GM19463 (cell line): ENCODE measurements around the gene ZMYND15.
A peak's percentile ranks its signal among the peaks of the same experiment; 100 is the strongest.

ENCODE experiments used
- ATAC-seq: cut with Tn5 transposase; IDR thresholded peaks from one replicate; pipeline ENCODE4 v1.9.1; 2021; ENCODE audit warnings: mild to moderate bottlenecking, moderate library complexity; ENCODE audit not compliant: unreplicated experiment

The ZMYND15 gene

GRCh38 chr17:4785311-4786105 lies 45.9 kb downstream of the ZMYND15 start:
- no peak for ATAC-seq

GRCh38 chr17:4786106-4786511 lies 46.5 kb downstream of the ZMYND15 start, which contains the start of gene VMO1:
TSS of gene VMO1 (minus strand) at chr17:4786364. CDS start at chr17:4786352, 12 bp downstream.
- ATAC-seq = no peak

GRCh38 chr17:4786516-4786915 lies 46.9 kb downstream of the ZMYND15 start:
- ATAC-seq = no peak

- no peak for ATAC-seq
Measured at GRCh38 chr17:4788159-4788806, 48.6 kb downstream of the ZMYND15 start.

- no peak for ATAC-seq
Measured at GRCh38 chr17:4788807-4789700, 49.4 kb downstream of the ZMYND15 start, which contains the start of gene GLTPD2. TSS of gene GLTPD2 (plus strand) at chr17:4788964. CDS start at chr17:4789012, 48 bp downstream.

GRCh38 chr17:4789701-4789950 lies 50.0 kb downstream of the ZMYND15 start:
- ATAC-seq = no peak

- ATAC-seq = peak; percentile 80
Measured at GRCh38 chr17:4789951-4790704, 50.5 kb downstream of the ZMYND15 start.

GRCh38 chr17:4790705-4791088 lies 51.1 kb downstream of the ZMYND15 start:
- no peak for ATAC-seq

GRCh38 chr17:4795168-4795567 lies 55.5 kb downstream of the ZMYND15 start:
- no peak for ATAC-seq
